ENCODE data around the gene XPC. TPM values are rescaled to one million over a fixed set of nuclear protein-coding genes. Genes with fewer than 3 reads are reported as not detected.

XPC gene
- total RNA-seq, 1 donor, result 54.4 TPM

DNA sequence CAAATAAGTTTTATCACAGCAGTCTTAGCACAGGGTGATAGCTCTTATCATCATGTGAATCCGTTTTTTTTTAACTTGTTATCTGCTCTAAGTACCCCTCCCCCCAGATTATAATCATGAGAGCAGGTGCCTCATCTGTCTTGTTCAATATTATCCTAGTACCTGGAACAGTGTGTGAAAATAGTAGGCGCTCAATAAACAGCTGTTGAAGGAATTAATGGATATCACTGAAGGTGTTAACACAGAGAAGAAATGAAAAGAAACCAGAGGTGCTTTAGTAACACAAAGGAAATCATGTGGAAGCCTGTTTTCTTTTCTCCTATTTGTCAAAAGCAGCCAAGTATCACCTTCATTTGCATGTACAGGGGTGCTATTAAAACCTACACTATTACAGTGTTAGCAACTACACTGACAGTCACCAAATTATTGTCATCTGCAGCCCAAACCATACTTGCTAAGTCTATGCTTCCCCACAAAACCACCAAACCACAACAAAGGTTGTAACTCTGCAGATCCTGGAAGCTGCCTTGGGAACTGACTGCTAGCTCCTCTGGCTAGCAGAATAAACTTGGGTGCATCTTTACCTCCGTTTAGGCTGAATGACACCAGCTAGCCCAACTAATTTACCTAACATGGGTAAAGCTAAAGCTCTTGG lies 2.9 kb downstream of the XPC start:
- DNase-seq (ENCODE audit: low read depth), result no peak
- no peak overlapping the region for H3K4me3 ChIP-seq (ENCODE audit: low read depth, low read length)
- TF ChIP-seq, protein P1, sequence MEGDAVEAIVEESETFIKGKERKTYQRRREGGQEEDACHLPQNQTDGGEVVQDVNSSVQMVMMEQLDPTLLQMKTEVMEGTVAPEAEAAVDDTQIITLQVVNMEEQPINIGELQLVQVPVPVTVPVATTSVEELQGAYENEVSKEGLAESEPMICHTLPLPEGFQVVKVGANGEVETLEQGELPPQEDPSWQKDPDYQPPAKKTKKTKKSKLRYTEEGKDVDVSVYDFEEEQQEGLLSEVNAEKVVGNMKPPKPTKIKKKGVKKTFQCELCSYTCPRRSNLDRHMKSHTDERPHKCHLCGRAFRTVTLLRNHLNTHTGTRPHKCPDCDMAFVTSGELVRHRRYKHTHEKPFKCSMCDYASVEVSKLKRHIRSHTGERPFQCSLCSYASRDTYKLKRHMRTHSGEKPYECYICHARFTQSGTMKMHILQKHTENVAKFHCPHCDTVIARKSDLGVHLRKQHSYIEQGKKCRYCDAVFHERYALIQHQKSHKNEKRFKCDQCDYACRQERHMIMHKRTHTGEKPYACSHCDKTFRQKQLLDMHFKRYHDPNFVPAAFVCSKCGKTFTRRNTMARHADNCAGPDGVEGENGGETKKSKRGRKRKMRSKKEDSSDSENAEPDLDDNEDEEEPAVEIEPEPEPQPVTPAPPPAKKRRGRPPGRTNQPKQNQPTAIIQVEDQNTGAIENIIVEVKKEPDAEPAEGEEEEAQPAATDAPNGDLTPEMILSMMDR (IDR thresholded peaks at IDR 0.05; ENCODE audit: insufficient read depth, low read depth, low read length), result no peak

DNA sequence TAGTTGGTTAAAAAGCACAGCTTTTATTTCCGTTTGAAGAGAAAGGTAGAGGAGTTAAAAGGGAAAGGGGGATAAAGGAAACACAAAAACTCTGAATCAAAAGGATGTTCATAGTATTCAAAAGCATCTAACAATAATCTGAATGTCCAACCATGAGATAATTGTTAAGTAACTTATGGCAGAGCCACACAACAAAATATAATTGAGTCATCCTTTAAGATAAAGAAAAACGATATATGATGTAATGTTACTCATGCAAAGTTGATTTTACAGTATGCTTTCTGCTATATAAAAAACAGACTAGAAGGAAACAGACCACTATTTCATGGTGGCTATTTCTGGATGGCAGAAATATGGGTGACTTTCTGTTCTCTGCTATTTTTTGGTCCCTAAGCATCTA lies 3.9 kb downstream of the XPC start:
- H3K4me3 ChIP-seq (ENCODE audit: low read depth, low read length), result no peak overlapping the region
- TF ChIP-seq, protein P1 (IDR thresholded peaks at IDR 0.05; ENCODE audit: insufficient read depth, low read depth, low read length), result no peak
- DNase-seq (ENCODE audit: low read depth), result no peak

DNA sequence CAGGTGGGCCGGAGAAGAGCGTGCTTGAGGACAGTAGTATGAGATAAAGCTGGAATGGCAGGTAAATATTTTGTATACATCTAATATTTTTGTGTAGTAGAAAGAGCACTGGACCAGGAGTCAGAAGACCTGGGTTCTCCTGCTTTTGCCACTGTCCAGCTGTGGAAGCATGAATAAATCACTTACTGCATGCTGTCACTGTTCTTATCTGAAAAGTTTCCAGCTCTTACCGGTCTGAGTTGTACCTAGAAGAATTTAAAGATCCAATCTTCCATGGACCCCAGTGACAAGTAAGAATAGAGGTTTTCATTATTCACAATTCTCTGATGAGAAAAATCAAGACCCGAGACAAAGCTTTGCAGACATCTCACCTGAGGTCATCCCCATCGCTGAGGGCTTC lies 5.9 kb downstream of the XPC start:
- no peak overlapping the region for H3K4me3 ChIP-seq (ENCODE audit: low read depth, low read length)
- TF ChIP-seq, protein P1 (IDR thresholded peaks at IDR 0.05; ENCODE audit: insufficient read depth, low read depth, low read length), result no peak
- DNase-seq (ENCODE audit: low read depth), result no peak

DNA sequence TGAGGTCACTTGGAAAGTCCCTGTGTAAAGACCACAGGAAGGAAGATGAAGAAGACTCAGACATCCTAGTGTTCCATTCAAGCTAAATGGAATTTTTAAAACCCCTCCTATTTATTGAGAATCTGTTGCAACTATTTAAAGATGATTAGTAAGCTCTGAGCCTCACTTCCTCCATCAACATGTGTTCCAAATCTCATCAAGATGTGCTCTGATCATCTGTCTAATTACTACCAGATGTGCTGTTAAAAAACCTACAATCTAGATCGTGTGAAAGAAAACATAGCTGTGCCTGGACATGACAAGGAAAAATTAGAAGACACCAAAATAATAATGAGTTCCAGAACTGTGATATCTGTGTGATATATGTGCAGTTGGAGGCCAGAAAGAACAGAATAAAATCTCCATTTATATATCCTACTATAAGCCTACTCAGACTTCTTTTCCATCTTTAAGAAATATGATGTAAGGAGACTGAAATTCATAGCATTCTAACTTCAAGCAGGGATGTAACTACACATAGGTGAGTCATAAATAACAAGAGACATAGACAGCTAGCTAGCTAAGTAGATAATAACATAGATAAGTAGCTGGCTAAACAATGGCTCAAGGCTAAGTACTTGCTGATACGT lies 7.8 kb downstream of the XPC start:
- H3K4me3 ChIP-seq (ENCODE audit: low read depth, low read length), result no peak overlapping the region
- DNase-seq (ENCODE audit: low read depth), result peak; percentile 67
- TF ChIP-seq, protein P1 (IDR thresholded peaks at IDR 0.05; ENCODE audit: insufficient read depth, low read depth, low read length), result no peak

DNA sequence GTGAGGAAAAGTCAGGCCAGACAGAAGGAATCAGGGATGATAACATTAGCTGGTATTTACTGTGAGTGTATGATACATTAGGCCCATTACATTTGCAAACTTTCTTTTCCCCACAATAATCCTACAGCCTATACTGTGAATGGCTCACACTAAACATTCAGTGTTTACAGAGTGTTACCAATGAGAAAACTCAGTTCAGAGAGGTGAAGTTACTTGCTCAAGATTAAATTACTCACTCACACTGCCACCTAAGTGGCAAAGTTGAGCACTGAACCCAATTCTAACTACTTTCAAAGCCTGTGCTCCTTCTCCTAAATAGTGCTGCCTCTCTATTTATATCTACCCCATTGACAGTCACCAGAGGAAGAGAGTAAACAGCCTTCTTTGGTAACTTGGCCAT lies 8.5 kb downstream of the XPC start:
- TF ChIP-seq, protein P1 (IDR thresholded peaks at IDR 0.05; ENCODE audit: insufficient read depth, low read depth, low read length), result no peak
- no peak overlapping the region for H3K4me3 ChIP-seq (ENCODE audit: low read depth, low read length)
- no peak for DNase-seq (ENCODE audit: low read depth)

DNA sequence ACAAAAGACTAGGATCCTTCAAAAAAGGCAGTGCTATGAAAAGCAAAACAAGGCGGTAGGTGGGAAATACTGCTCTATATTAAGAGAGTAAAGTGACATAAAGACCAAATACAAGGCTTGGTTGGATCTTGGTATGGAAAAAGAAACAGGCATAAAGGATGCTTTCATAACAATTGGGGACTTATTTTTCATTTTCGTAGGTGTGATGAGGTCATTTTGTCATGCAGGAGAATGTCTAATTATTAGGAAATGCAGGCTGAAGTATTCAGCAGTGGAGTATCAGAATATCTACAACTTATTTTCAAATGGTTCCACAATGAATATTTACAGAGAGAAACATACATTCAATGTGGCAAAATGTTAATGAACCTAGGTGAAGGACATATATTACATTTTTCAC lies 9.0 kb downstream of the XPC start:
- TF ChIP-seq, protein P1 (IDR thresholded peaks at IDR 0.05; ENCODE audit: insufficient read depth, low read depth, low read length), result no peak
- no peak overlapping the region for H3K4me3 ChIP-seq (ENCODE audit: low read depth, low read length)
- no peak for DNase-seq (ENCODE audit: low read depth)
